Neural progenitor cell (in vitro differentiated cells): Measurements from ENCODE around the gene DHH. TPM values are rescaled to one million over a fixed set of nuclear protein-coding genes. Genes with fewer than 3 reads are reported as not detected.

Source experiments
- DNase-seq: peaks from one replicate; pipeline ENCODE4 v3.0.0-alpha.2; 2016; ENCODE audit warnings: low spot score
- H2AFZ ChIP-seq: fragments of 200-600 bp; sonication (generic); replicated peaks from 2 replicates; pipeline ENCODE4 v1.6.1; 2016; ENCODE audit warnings: antibody characterized with exemption
- H3F3A ChIP-seq: fragments of 200-600 bp; sonication (generic); 2 replicates; pipeline ENCODE4 v1.6.1; 2016; ENCODE audit warnings: antibody characterized with exemption, low read depth
- H3K27ac ChIP-seq: fragments of 200-600 bp; sonication (generic); 2 replicates; pipeline ENCODE4 v1.5.1; 2016; ENCODE audit warnings: mild to moderate bottlenecking
- H3K27me3 ChIP-seq: fragments of 200-600 bp; sonication (generic); 2 replicates; pipeline ENCODE4 v1.6.1; 2016; ENCODE audit warnings: mild to moderate bottlenecking, moderate library complexity
- H3K36me3 ChIP-seq: fragments of 200-600 bp; sonication (generic); 2 replicates; pipeline ENCODE4 v1.5.1; 2016
- H3K4me1 ChIP-seq: fragments of 200-600 bp; sonication (generic); 2 replicates; pipeline ENCODE4 v1.6.1; 2016; ENCODE audit warnings: mixed run types
- H3K4me2 ChIP-seq: fragments of 200-600 bp; sonication (generic); 2 replicates; pipeline ENCODE4 v1.6.1; 2016
- H3K4me3 ChIP-seq: fragments of 200-600 bp; sonication (generic); 2 replicates; pipeline ENCODE4 v1.5.1; 2016
- H3K79me2 ChIP-seq: fragments of 200-600 bp; sonication (generic); 2 replicates; pipeline ENCODE4 v1.6.1; 2016; ENCODE audit warnings: low read depth
- H3K9ac ChIP-seq: fragments of 200-600 bp; sonication (generic); 2 replicates; pipeline ENCODE4 v1.6.1; 2016
- H3K9me3 ChIP-seq: fragments of 200-600 bp; sonication (generic); 2 replicates; pipeline ENCODE4 v1.5.1; 2016; ENCODE audit warnings: low read depth
- H4K20me1 ChIP-seq: fragments of 200-600 bp; sonication (generic); 2 replicates; pipeline ENCODE4 v1.6.1; 2016; ENCODE audit warnings: low read depth
- H3K27ac Mint-ChIP-seq: 3 replicates; pipeline ENCODE4 v1.8.0; 2021; ENCODE audit warnings: mixed read lengths
- H3K27me3 Mint-ChIP-seq: 2 replicates; pipeline ENCODE4 v1.8.0; 2022; ENCODE audit warnings: low read depth, mild to moderate bottlenecking, inconsistent platforms, moderate library complexity, mixed read lengths; ENCODE audit not compliant: insufficient read depth
- H3K36me3 Mint-ChIP-seq: 3 replicates; pipeline ENCODE4 v1.8.0; 2021; ENCODE audit warnings: mixed read lengths
- H3K4me1 Mint-ChIP-seq: 3 replicates; pipeline ENCODE4 v1.8.0; 2021; ENCODE audit warnings: mixed read lengths
- H3K4me3 Mint-ChIP-seq: 3 replicates; pipeline ENCODE4 v1.8.0; 2021; ENCODE audit warnings: mild to moderate bottlenecking, moderate library complexity, mixed read lengths
- H3K9me3 Mint-ChIP-seq: 3 replicates; pipeline ENCODE4 v1.8.0; 2020; ENCODE audit warnings: mixed read lengths
- EZH2 ChIP-seq: fragments of 200-600 bp; sonication (generic); IDR thresholded peaks from 2 replicates; pipeline ENCODE4 v1.6.1; 2017; ENCODE audit warnings: antibody characterized with exemption, mild to moderate bottlenecking, moderate library complexity
- EZH2phosphoT487 ChIP-seq: fragments of 200-600 bp; sonication (generic); IDR thresholded peaks from 2 replicates; pipeline ENCODE4 v1.6.1; 2017; ENCODE audit warnings: antibody characterized with exemption
- total RNA-seq: library from RNA; depleted of rRNA; stranded (reverse); fragments of >200 nt; gene quantifications from 2 replicates; pipeline ENCODE4 v1.2.3, GENCODE V29; 2015; ENCODE audit warnings: low replicate concordance
- TF ChIP-seq, protein P1 (sequence below): fragments of 200-600 bp; sonication (generic); IDR thresholded peaks from 2 replicates; pipeline ENCODE4 v1.5.1; 2017; ENCODE audit warnings: antibody characterized with exemption, mild to moderate bottlenecking

DHH gene
- total RNA-seq, 1 donor from 2014 or later, result not detected

DNA sequence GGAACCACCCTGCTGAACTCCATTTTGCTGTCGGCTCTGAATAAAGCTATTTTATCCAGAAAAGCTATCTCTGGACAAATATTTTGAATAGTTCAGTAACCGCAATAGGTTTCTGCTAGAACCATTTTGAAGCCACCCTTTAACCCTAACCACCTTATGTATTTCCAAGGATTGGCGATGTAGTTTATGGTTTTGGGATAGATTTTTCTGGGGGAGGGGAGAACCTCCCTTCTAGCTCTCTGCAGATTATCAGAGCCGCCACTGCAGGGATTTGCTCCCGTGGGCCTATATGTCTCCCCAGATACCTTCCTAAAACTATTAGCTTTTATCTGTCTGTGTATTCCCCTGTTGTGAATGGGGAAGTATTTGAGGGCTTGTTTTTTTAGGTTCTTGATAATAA, 38.4 kb upstream of the DHH start:
- H3K36me3 Mint-ChIP-seq, result peaks cover 24% of the 10 kb centered on the region
- no peak overlapping the region for H3K4me3 ChIP-seq
- no peak overlapping the region for H3K9ac ChIP-seq
- H3K4me1 ChIP-seq, result peaks cover 21% of the 10 kb centered on the region
- no peak overlapping the region for H3K27ac Mint-ChIP-seq
- no peak overlapping the region for H3K4me3 Mint-ChIP-seq
- H3K36me3 ChIP-seq, result peaks cover 7% of the 10 kb centered on the region
- no peak for DNase-seq
- TF ChIP-seq EZH2phosphoT487 (no peak), EZH2 (no peak)
- TF ChIP-seq, protein P1, sequence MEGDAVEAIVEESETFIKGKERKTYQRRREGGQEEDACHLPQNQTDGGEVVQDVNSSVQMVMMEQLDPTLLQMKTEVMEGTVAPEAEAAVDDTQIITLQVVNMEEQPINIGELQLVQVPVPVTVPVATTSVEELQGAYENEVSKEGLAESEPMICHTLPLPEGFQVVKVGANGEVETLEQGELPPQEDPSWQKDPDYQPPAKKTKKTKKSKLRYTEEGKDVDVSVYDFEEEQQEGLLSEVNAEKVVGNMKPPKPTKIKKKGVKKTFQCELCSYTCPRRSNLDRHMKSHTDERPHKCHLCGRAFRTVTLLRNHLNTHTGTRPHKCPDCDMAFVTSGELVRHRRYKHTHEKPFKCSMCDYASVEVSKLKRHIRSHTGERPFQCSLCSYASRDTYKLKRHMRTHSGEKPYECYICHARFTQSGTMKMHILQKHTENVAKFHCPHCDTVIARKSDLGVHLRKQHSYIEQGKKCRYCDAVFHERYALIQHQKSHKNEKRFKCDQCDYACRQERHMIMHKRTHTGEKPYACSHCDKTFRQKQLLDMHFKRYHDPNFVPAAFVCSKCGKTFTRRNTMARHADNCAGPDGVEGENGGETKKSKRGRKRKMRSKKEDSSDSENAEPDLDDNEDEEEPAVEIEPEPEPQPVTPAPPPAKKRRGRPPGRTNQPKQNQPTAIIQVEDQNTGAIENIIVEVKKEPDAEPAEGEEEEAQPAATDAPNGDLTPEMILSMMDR, result no peak
- no peaks in the 10 kb centered on the region for H3K9me3 Mint-ChIP-seq
- no peak overlapping the region for H3K27ac ChIP-seq
- H3K9me3 ChIP-seq, result no peaks in the 10 kb centered on the region
- H3F3A ChIP-seq, result peaks cover 34% of the 10 kb centered on the region
- H4K20me1 ChIP-seq, result peaks cover 23% of the 10 kb centered on the region
- peak overlapping the region; percentile 81 for H3K4me2 ChIP-seq
- no peak overlapping the region for H2AFZ ChIP-seq
- H3K79me2 ChIP-seq, result peaks cover 46% of the 10 kb centered on the region
- H3K4me1 Mint-ChIP-seq, result peaks cover 41% of the 10 kb centered on the region
- no peaks in the 10 kb centered on the region for H3K27me3 ChIP-seq
- H3K27me3 Mint-ChIP-seq, result peaks cover 2% of the 10 kb centered on the region

DNA sequence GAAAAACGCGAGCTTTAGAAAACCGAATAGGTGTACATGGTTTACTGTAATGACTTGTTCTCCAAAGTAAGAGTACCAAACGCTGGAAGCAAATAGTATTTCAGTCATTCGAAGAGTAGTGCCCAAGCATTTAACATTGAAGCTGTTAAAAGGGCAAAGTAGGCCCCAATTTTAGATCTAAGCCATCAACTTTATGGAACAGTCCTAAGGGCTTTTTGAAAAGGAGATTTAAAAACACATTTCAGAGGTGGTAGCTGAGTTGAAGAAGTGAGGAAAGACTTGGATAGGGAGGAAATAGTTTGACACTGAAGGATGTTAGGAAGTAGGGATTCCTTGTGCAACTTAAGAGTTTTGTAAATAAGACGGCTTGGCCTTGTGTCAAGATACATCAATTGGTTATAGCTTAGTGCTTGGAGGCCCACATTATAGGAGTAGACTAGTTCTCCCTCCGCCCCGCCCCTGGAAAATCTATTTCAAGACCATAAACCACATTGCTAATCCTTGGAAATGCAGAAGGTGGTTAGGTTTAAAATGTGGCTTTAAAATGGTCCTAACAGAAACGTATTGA, 37.4 kb upstream of the DHH start:
- TF ChIP-seq EZH2 (no peak), EZH2phosphoT487 (no peak)
- TF ChIP-seq, protein P1, result no peak
- Mint-ChIP-seq H3K36me3 (peaks cover 34% of the 10 kb centered on the region), H3K27ac (peak overlapping the region; percentile 55), H3K4me1 (peaks cover 49% of the 10 kb centered on the region), H3K9me3 (no peaks in the 10 kb centered on the region), H3K4me3 (peak overlapping the region; percentile 82), H3K27me3 (peaks cover 2% of the 10 kb centered on the region)
- DNase-seq, result no peak
- peaks cover 43% of the 10 kb centered on the region for H3F3A ChIP-seq
- peaks cover 46% of the 10 kb centered on the region for H3K79me2 ChIP-seq
- no peaks in the 10 kb centered on the region for H3K27me3 ChIP-seq
- H3K9ac ChIP-seq, result no peak overlapping the region
- peaks cover 30% of the 10 kb centered on the region for H4K20me1 ChIP-seq
- peak overlapping the region; percentile 43 for H2AFZ ChIP-seq
- peaks cover 7% of the 10 kb centered on the region for H3K36me3 ChIP-seq
- peaks cover 21% of the 10 kb centered on the region for H3K4me1 ChIP-seq
- H3K9me3 ChIP-seq, result no peaks in the 10 kb centered on the region
- H3K4me3 ChIP-seq, result peak overlapping the region; percentile 98
- no peak overlapping the region for H3K27ac ChIP-seq
- H3K4me2 ChIP-seq, result peak overlapping the region; percentile 81

DNA sequence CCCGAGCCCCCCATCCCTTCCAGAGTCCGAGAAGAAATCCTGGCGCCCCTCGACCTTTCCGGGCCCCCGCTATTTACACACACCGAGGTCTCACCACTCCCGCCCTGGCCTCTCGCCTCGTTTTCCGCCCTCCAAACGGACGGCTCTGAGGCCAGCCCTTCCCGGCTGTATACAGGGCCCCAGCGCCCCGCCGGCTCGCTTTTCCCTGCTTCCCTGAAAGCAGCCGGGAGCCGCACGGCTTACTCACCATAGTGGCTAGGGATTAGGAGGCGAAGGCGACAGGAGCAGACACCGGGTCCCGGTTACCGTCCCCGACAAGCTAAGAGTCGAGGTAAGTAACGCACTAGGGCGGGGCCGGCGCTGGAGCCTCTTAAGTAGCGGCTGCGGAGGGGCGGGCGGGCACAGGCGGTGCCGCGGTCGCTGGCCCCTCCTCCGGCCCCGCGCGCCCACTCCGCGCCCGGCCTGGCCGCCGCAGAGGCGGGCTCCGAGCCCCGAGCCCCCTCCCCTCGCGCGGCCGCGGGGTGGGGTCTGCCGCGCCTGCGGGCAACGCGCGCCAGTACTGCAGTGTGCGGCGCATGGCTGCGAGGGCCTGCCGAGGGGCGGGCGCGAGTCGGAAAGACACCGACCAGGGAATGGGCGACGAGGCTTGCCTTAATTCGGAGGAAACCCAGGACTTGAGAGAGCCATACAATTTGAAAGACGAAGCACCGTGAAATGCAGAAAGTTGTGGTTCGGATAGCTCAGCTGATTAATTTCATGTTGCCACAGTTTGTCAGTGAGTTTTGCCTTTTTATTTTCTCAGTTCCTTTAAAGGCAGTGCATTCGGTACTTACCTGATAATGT, 36.7 kb upstream of the DHH start, which contains the start of gene TUBA1B:
TUBA1B (minus strand) TSS at position 345 of the 843 bp plus-strand sequence; CDS start at position 250, 95 bp downstream.
- DNase-seq, result peak; percentile 98
- H2AFZ ChIP-seq, result peak within 1 kb of the TSS; percentile 43
- peaks cover 46% of the 10 kb centered on the region for H3K79me2 ChIP-seq

More for the DNA sequence above, 36.7 kb upstream of the DHH start, which contains the start of gene TUBA1B:
- Histone ChIP-seq H3K4me3 (peak within 1 kb of the TSS; percentile 98), H3K4me1 (peaks cover 21% of the 10 kb centered on the region), H3F3A (peaks cover 50% of the 10 kb centered on the region), H3K27me3 (no peaks in the 10 kb centered on the region), H3K36me3 (peaks cover 7% of the 10 kb centered on the region), H3K9me3 (no peaks in the 10 kb centered on the region), H3K4me2 (peak within 1 kb of the TSS; percentile 84), H3K27ac (peak within 1 kb of the TSS; percentile 74), H3K9ac (peak within 1 kb of the TSS; percentile 83), H4K20me1 (peaks cover 31% of the 10 kb centered on the region)
- H3K9me3 Mint-ChIP-seq, result no peaks in the 10 kb centered on the region
- H3K4me1 Mint-ChIP-seq, result peaks cover 49% of the 10 kb centered on the region
- peak within 1 kb of the TSS; percentile 97 for H3K27ac Mint-ChIP-seq
- peaks cover 38% of the 10 kb centered on the region for H3K36me3 Mint-ChIP-seq
- TF ChIP-seq EZH2 (no peak), EZH2phosphoT487 (no peak)
- TF ChIP-seq, protein P1, result no peak
- H3K4me3 Mint-ChIP-seq, result peak within 1 kb of the TSS; percentile 96
- peaks cover 2% of the 10 kb centered on the region for H3K27me3 Mint-ChIP-seq
